Suprapubic skin (tissue), 4 donors: ENCODE measurements around the gene NLRP4. TPM values are rescaled to one million over a fixed set of nuclear protein-coding genes. Genes with fewer than 3 reads are reported as not detected.

Experiments
- DNase-seq, 2 donors: peaks; one replicate each; pipeline ENCODE4 v3.0.0-alpha.2; 2019; ENCODE audit warnings: low spot score in 2 of 2
- H3K27ac ChIP-seq: fragments of 200-600 bp; sonication (generic); one replicate; pipeline ENCODE4 v1.5.1; 2019
- H3K27me3 ChIP-seq: fragments of 200-600 bp; sonication (generic); one replicate; pipeline ENCODE4 v1.5.1; 2019
- H3K36me3 ChIP-seq: fragments of 200-600 bp; sonication (generic); one replicate; pipeline ENCODE4 v1.5.1; 2019
- H3K4me1 ChIP-seq: fragments of 200-600 bp; sonication (generic); one replicate; pipeline ENCODE4 v1.5.1; 2019
- H3K4me3 ChIP-seq: fragments of 200-600 bp; sonication (generic); one replicate; pipeline ENCODE4 v1.5.1; 2019; ENCODE audit warnings: mild to moderate bottlenecking
- H3K9me3 ChIP-seq: fragments of 200-600 bp; sonication (generic); one replicate; pipeline ENCODE4 v1.5.1; 2019
- CTCF ChIP-seq, 2 donors: fragments of 200-600 bp in 1 of 2; fragments of 450-650 bp in 1 of 2; sonication (generic) in 1 of 2; IDR thresholded peaks; one replicate each; pipeline ENCODE4 v1.5.1; 2016 to 2019; ENCODE audit warnings: antibody characterized with exemption in 2 of 2, mild to moderate bottlenecking in 1 of 2, moderate library complexity in 1 of 2
- EP300 ChIP-seq: sonication (generic); formaldehyde crosslinking; IDR thresholded peaks from one replicate; pipeline ENCODE4 v1.6.1; 2017; ENCODE audit warnings: antibody characterized with exemption
- POLR2A ChIP-seq, 2 donors: fragments of 450-650 bp; IDR thresholded peaks; one replicate each; pipeline ENCODE4 v1.6.1; 2017; ENCODE audit warnings: antibody characterized with exemption in 2 of 2, mild to moderate bottlenecking in 2 of 2, moderate library complexity in 2 of 2
- POLR2AphosphoS5 ChIP-seq, 3 donors: sonication (generic); formaldehyde crosslinking; IDR thresholded peaks; one replicate each; pipeline ENCODE4 v1.6.1; 2017; ENCODE audit warnings: antibody characterized with exemption in 3 of 3
- WGBS: methylation state at CpG from one replicate; pipeline ENCODE4 v1.1.5; 2018; 5-methylcytosine and 5-hydroxymethylcytosine counted together
- total RNA-seq, 4 donors: library from RNA; depleted of rRNA; stranded (reverse); fragments of >200 nt; gene quantifications; one replicate each; pipeline ENCODE4 v1.1.0, GENCODE V29; 2016

Gene NLRP4
- total RNA-seq, 4 donors from 2014 or later, result not detected

- Histone ChIP-seq H3K27ac (no peak overlapping the region), H3K36me3 (no peaks in the 10 kb centered on the region), H3K27me3 (no peaks in the 10 kb centered on the region), H3K9me3 (peaks cover 8% of the 10 kb centered on the region), H3K4me1 (no peaks in the 10 kb centered on the region), H3K4me3 (no peak overlapping the region)
- DNase-seq, result no peak
- TF ChIP-seq EP300 (no peak), POLR2AphosphoS5 (IDR thresholded peaks at IDR 0.05) (no peak), CTCF (IDR thresholded peaks at IDR 0.05) (no peak), POLR2A (IDR thresholded peaks at IDR 0.05) (no peak)
- WGBS, result 92% methylated on average over 23 of the region's 23 CpGs
Measured at GRCh38 chr19:55857974-55858373, 21.6 kb downstream of the NLRP4 start.

- peaks cover 8% of the 10 kb centered on the region for H3K9me3 ChIP-seq
- H3K4me3 ChIP-seq, result no peak overlapping the region
- no peaks in the 10 kb centered on the region for H3K4me1 ChIP-seq
- no peaks in the 10 kb centered on the region for H3K27me3 ChIP-seq
- no peak for DNase-seq
- TF ChIP-seq CTCF (IDR thresholded peaks at IDR 0.05) (no peak), POLR2AphosphoS5 (IDR thresholded peaks at IDR 0.05) (no peak), POLR2A (IDR thresholded peaks at IDR 0.05) (no peak), EP300 (no peak)
- no peaks in the 10 kb centered on the region for H3K36me3 ChIP-seq
- 91% methylated on average over 12 of the region's 14 CpGs for WGBS
- no peak overlapping the region for H3K27ac ChIP-seq
Measured at GRCh38 chr19:55858401-55858800, 22.1 kb downstream of the NLRP4 start.

GRCh38 chr19:55858969-55859368 is 22.6 kb downstream of the NLRP4 start:
- 70% methylated on average over 5 of the region's 5 CpGs for WGBS
- Histone ChIP-seq H3K4me1 (no peaks in the 10 kb centered on the region), H3K27me3 (no peaks in the 10 kb centered on the region), H3K27ac (no peak overlapping the region), H3K4me3 (no peak overlapping the region), H3K36me3 (no peaks in the 10 kb centered on the region), H3K9me3 (peaks cover 8% of the 10 kb centered on the region)
- TF ChIP-seq POLR2AphosphoS5 (IDR thresholded peaks at IDR 0.05), result no peak
- no peak for TF ChIP-seq CTCF (IDR thresholded peaks at IDR 0.05)
- TF ChIP-seq EP300, result no peak
- no peak for TF ChIP-seq POLR2A (IDR thresholded peaks at IDR 0.05)
- no peak for DNase-seq

GRCh38 chr19:55866521-55866920 is 30.2 kb downstream of the NLRP4 start:
- peaks cover 6% of the 10 kb centered on the region for H3K9me3 ChIP-seq
- DNase-seq, result no peak
- TF ChIP-seq CTCF (IDR thresholded peaks at IDR 0.05), result no peak
- TF ChIP-seq POLR2A (IDR thresholded peaks at IDR 0.05), result no peak
- no peak for TF ChIP-seq EP300
- TF ChIP-seq POLR2AphosphoS5 (IDR thresholded peaks at IDR 0.05), result no peak
- H3K27me3 ChIP-seq, result no peaks in the 10 kb centered on the region
- H3K4me3 ChIP-seq, result no peak overlapping the region
- no peaks in the 10 kb centered on the region for H3K36me3 ChIP-seq
- 66% methylated on average over 3 of the region's 3 CpGs for WGBS
- no peak overlapping the region for H3K27ac ChIP-seq
- no peaks in the 10 kb centered on the region for H3K4me1 ChIP-seq

GRCh38 chr19:55867101-55867500 is 30.8 kb downstream of the NLRP4 start:
- 80% methylated on average over 7 of the region's 7 CpGs for WGBS
- Histone ChIP-seq H3K4me3 (no peak overlapping the region), H3K36me3 (no peaks in the 10 kb centered on the region), H3K27ac (no peak overlapping the region), H3K27me3 (no peaks in the 10 kb centered on the region), H3K9me3 (peaks cover 3% of the 10 kb centered on the region), H3K4me1 (no peaks in the 10 kb centered on the region)
- DNase-seq, result no peak
- TF ChIP-seq CTCF (IDR thresholded peaks at IDR 0.05) (no peak), POLR2A (IDR thresholded peaks at IDR 0.05) (no peak), POLR2AphosphoS5 (IDR thresholded peaks at IDR 0.05) (no peak), EP300 (no peak)
